GM18870 (cell line): Measurements from ENCODE around the gene ANKRD23.

Source experiments
- ATAC-seq: cut with Tn5 transposase; IDR thresholded peaks from one replicate; pipeline ENCODE4 v1.9.1; 2021; ENCODE audit warnings: moderate library complexity; ENCODE audit not compliant: unreplicated experiment

ANKRD23 gene

DNA sequence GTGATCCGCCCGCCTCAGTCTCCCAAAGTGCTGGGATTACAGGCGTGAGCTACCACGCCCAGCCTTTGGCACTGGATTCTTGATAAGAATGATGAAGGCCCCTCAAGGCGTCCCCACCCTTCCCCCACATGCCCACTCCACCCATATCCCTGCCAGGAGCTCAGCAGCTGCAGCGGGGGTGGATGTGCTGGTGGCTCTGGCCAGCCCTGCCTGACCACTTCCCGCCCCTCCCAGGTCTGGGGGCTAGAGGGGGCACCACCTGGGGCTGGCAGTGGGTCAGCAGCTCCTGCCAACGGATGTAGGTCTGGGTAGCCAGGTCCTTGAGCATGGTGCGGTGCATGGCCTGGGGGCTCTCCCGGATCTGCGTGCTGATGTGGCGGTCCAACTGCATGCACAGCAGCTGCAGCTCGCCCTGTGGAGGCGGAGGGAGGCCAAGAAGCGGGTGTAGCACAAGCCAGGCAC is 33.8 kb upstream of the ANKRD23 start:
- ATAC-seq, result no peak

DNA sequence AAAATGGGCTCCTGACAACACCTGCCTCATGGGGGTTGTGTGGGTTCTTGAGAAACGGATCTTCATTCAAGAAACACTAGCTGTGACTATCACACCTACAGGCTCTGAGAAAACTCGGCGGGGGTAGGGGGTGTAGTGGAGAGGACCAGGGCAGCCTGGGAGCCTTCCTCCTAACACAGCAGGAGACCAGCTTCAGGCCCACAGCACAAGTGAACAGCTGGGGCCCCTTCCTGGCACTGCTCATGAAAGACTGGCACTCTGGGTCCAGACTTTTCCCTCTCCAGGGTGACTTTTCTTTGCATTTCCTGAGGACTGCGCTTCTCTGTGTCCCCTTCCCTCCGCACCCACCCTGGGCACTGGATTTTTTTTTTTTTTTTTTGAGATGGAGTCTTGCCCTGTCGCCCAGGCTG is 33.2 kb upstream of the ANKRD23 start:
- ATAC-seq, result no peak

DNA sequence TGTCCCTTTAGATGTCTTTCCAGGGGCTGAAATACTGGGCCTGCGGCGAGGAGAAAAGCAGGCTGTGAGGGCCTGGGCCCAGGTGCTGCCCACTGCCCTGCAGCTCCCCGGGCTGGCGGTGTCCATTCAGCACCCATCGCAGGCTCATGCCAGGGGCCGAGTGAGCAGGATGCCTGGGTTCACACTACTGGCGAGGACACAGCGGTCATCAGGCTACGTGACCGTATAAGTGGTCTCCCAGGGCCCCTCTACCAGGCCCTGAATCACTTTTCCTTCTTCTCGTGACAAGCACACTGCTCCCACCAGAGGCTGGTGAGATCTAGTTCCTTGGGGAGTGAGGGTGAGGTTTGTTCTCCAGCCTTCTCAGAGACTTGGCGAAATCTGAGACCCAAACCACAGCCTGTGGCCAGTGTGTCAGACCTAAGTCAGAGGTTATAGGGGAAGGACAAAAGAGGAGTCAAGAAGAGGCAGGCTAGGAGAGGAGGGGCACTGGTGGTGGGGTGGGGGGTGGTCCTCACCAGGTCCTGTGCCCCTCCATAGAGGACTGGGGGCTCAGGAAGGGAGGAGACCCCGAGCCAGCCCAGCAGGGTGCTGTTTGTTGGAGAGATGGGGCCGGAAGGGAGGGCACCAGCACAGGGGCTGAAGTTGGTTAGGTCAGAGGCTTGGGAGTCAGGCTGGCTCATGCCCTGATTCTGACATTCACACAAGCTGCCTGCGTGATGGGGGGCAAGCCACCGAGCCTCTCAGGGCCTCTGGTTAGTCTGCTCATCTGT is 32.6 kb upstream of the ANKRD23 start:
- no peak for ATAC-seq

DNA sequence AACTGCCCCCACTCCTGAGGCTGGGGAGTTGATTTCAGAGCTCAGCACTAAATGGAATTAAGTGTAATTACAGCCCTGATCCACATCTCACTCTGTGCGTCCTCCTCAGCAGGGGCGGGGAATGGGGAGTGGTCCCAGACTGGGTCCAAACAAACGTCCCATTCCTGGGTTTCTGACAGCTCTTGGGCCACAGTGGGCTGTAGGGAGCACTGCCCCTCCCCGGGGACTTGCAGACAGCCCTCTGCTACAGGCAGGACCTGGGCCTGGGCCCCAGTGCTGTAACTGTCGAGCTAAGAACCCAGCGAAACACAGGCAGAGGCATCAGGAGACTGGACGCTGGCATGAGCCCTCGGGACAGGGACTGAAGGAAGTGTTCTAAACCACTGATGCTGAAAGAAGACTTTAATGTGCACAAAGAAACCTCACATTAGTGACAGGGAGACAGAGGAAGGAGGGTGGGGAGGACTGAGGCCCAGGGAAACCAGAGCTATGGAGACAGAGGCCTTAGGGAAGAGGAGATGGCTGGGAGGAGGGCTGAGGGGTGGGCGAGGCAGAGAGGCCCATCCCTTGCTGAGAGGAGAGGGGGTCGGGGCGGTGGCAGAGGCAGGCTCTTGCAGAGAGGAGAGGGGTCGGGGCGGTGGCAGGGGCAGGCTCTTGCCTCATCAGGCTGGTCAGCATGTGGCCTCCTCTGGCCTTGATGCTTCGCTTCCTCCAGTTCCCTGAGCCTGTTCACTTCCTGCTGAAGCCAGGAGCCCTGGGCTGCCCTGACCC is 31.9 kb upstream of the ANKRD23 start:
- no peak for ATAC-seq

DNA sequence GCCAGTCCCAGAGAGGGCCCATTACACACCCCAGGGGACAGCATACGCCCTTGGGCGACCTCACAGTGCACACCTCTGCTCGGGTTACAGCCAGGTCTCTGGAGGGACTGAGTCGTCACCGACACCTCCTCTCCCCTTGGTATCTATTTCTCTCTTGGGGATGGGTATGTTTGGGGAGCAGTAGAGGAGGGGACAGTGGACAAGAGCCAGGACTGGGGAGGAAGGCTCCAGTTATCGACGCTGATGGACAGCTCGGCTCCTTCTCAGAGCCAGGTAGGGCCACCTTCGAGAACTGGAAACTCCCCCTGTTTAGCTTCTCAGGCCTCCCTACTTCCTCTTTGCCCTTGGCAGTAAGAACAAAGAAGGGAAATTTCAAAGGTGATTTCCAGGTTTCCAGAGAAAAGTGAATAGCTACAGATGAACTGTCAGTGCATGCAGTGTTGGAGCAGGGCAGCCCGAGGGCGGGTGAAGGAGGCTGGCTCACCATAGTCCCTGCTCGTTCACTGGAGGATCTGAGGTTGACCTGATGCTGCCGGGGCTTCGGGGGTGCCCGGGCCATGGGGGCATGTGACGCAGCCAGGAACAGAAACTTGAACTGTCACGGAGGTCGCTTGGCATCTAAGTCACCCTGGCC is 30.5 kb upstream of the ANKRD23 start:
- ATAC-seq, result peak; percentile 67

DNA sequence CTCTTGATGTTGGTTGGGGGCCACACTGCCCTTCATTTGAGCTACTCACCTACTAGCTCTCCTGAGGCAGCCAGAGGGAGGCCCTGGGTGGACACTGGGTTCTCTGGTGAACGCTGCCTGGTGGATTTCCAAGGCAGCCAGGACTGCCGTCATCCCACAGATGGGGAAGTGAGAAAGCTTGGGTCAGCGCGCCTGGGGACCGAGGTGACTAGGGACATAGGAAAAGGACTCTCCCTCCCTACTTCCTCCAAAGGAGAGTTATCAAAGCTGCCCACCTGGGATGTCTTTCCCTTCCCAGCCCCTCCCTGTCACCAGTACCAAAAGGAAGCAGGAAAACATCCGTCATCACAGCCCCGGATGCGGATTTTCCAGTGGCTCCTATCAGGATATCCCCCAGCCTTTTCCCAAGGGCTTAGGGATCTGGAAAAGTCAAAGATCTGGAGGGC is 29.9 kb upstream of the ANKRD23 start:
- no peak for ATAC-seq

DNA sequence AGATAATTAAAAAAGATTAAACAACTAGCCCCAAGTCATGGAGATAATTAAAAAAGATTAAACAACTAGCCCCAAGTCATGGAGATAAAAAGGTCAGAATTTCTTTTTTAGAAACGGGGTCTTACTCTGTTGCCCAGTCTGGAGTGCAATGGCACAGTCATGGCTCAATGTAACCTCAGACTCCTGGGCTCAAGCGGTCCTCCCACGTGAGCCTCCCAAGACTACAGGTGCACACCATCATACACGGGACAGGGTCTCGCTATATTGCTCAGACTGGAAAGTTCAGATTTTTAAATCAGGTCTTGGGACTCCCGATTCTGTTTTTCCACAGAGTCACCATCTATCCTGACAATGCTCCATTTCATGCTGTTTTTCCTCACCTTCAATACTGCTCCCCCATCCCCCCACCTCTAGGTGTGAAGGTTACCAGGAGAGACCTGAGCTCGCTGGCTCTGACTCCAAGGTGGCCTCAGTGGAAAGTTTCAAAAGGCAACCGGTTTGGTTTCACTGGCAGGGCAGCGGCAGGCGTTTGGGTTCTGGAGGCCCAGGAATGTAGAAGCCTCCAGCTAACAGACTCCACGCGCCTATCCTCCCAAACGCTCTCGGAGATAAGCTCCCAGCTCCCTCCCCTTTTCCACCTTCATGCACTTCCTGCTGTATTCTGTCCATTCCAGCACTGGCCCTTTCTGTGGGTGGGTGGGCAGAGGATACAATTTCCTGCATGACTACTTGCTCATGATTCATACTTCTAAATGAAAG is 28.9 kb upstream of the ANKRD23 start:
- ATAC-seq, result no peak

DNA sequence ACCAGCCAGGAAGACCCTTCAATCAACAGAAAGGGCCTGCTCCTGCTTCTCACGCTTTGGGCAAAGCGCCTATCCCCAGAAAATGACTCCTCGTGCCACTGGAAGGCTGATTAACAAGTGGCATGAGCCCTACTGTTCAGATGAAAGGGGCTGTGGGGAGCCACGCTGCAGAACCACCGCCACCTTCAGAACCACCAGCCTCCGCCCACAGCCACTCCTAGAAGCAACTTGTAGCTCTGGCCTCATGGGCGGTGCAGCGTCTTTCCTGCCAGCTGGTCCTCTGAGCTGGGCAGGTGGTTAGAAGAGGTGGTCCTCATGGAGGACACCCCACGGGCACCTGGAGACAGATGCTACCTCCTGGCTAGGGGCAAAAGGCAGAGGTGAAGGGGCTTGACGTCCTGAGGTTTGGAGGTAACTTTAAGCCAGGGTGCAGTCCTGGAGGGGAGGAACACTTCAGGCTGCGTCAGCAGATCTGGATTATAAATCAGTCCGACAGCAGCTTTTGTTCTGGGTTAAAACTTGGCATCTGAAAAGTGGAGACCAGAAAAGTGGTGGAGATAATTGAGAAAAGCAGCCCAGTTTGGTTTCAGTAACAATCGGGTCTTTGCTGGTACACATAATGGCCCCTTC is 26.9 kb upstream of the ANKRD23 start:
- no peak for ATAC-seq

DNA sequence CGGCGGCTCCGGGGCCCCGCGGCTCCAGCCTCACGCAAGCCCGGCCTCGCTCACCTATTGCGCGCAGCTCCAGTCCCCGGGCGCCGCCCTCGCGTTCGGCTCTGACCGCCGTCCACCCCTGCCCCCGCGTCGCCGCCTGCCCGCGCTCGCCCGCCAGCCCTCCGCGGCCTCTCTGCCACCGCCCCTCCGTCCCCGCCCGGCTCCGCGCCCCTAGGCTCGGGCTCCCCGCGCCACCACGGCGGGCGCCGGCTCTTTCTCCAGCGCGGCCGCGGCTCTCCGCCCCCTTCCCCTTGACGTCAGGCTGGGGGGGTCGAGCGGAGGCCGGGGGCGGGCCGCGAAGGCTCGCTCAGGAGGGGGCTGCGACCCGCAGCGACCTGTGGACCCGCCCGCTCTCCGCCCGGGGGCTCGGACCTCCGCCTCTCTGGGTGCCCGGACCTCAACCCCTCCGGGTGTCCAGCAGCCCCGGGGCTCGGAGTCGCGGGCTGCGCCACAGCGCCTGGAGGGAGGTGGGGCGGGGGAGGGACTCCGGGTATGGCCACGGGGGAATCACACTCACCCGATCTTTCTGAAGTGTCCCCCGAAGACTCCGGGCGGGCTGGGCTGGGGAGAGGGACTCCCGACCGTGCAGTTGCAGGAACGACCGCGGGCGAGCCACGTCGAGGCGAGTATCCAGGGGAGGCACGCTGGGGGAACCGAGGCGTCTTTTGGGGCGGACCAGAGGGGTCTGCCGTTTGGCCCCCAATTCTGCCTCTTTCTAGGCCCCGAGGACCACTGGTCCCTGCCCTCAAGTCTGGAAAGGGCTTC is 26.2 kb upstream of the ANKRD23 start, which contains the start of gene SEMA4C:
Gene SEMA4C, minus strand, starts transcription at position 259 of the 804 bp plus-strand sequence. CDS start 2,194 bp downstream, outside the sequence.
- no peak for ATAC-seq

DNA sequence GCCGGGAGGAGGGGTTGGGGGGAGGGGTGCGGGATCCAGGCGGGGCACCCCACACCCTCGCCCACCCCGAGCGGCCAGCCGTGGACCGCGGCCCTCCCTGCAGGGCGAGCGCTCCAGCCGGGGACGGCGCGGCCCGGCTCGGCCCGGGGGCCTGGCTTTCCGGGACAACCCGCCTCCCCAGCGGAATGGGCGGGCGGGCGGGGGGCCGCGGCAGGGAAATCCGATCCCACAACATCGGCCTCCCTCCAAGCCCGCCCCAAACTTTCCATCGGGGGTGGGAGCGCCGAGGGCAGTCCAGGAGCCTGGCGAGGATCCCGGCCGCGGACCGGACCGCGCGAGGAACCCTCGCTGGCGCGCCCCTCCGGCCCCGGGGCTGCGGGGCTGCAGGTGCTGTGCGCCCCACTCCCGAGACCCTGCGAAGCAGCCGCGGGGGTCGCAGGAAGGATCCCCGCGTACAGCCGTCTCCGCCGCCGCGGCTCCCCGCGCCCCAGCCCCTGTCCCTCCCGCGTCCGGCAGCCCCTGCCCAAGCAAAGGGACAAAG is 25.5 kb upstream of the ANKRD23 start:
- ATAC-seq, result no peak

DNA sequence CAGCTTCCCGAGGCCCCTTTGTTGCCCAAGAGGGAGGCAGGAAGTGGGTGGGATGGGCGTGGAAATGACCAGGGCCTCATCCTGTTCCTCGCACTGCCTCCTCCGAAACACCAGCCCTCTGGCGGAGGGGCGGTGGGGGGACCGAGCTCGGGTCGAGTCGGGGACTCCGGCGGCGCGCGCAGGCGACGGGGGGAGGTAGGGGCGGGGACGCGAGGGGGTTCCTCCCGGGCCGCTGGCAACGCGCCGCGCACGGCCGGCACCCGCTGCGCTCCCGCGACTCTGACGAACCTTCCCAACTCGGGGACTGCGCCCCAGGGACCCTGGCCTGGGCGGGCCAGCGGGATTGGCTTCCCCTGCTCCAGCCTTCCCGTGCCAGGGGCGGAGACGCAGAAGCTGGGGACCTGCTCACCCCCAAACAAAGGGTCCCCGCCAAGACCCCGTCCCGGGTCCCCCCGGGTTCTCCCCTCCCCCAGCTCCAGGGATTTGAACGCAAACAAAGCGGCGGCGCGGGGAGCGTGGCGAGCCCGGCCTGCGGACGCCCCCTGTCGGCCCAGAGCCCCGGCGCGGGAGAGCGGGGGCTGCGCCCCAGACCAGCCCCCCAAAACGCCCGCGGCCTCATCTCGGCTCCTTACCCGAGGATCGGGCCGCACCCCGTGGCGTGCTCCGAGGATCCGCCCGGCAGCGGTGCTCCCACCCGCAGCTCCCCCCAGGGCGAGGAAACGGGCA is 24.9 kb upstream of the ANKRD23 start:
- ATAC-seq, result no peak

DNA sequence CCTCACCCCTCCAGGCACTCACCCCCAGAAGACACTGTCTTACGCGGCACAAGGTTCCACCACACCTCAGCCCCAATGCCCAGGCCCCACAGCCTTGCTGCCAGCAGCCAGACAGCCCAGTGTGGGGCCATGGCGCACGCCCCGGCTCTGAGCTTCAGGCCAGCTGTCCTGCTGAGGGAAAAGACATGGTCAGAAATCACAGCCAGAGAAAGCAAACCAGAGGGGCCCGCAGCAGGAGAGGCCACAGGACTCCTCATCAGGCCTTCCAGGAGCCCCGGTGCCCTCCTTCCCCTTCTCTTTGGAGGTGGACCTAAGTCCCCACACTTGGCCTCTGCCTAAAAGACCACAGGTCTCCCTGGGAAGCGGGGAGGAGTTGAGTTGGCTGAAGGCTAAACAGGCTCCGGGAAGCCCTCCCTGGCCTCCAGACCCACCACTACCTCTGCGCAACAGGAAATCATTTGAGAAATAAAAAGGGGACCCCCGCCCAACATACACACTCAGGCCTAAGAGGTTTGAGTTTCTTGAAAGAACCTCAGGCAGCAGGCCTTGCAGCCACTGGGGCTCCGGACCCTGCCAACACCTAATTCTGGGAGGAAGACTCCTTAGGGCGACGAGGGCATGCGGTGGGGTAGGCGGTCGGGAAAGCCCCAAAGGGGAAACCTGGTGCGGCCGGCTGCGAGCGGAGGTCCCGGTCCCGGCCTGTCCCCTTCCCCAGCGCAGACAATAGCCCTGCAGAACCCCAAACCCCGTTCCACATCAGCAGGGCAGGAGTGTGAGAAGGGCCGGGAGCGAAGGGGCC is 24.1 kb upstream of the ANKRD23 start:
- ATAC-seq, result no peak

DNA sequence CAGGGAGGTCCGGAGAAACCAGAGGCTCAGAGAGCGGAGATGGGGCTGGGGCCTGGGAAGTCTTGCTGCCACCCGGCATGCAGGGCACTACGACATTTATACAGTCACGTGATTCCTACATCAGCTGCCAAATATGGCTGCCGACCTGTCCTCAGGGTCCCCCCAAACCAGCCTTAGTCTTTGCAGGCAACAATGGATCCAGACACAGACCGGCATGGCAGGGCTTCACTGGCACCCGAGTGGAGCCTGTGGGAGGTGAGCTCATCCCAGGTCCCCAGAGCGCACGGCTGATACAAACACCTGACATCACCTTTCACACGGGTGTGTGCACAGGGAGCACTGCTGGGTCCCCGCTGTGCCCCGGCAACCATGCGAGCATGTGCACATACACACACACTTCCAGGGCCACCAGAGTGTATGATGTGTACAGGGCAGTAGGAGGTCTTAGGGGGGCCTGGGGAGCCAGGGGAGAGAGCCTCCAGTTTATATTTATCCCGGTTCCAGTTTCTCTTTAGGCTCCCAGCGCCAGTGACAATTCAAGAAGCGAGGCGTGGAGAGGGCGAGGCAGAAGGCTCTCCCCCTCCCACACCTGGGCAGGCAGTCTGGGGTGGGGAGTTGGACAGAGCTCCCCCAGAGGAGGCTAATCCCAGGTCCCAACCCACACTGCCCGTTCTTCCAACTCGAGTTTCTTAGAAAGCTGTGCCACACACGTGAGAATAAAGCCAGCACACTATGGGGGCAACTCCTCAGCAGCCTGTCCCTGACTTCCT is 23.4 kb upstream of the ANKRD23 start:
- ATAC-seq, result no peak

DNA sequence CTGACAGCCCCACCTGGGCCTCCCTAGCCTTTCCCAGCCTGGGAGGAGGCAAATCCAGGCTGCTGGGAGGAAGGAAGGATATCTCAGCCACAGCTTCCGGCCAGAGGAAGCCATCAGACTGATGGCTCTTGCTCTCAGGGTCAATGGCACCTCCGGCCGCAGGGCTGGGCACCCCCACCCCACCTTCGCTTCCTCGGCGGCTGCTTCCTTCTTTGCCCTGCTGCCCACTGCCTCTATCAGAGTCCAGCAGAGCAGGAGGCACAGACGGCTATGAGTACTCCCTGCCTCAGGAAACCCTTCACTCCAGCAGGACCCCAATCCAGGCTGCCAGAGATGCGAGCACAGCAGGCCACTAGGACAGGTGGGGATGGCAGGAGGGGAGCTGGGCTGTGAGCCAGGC is 22.8 kb upstream of the ANKRD23 start:
- no peak for ATAC-seq

DNA sequence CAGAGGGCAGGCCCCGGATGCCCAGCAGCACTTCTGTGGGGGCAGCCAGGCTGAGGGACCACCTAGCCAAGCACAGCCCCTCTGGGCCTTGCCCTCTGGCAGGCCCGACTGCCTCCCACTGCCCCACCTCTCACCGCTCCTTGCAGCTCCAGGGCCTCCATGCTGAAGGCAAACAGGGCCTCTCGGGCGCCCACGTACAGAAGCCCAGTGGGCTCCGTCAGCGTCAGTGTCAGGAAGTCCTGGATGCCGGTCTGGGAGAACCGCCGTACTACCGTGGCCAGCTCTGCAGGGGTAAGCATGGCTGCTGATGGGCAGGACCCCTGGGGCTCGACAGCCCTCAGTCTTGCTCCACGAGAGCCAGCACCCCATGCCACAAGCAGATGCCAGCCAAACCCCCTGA is 22.3 kb upstream of the ANKRD23 start:
- ATAC-seq, result no peak

DNA sequence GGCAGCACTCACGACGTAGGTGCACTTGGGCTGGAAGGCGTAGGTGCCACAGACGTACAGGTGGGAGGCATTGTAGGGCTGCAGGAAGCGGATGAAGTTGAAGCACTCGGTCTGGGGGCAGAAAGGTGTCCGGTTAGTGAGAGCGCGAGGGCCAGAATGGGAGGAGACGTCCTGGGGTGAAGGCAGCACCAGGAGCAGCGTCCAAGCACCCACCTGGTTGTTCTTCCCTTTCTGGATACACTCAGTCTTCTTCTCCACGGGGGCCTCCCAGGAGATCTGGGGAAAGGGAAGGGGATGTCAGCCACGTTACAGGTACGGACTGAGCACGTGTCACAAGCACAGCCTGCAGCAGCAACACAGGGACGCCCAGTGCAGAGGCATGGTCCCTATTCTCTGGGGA is 21.8 kb upstream of the ANKRD23 start:
- no peak for ATAC-seq
